ENCODE results near the gene TIAM1. TPM values are rescaled to one million over a fixed set of nuclear protein-coding genes. Genes with fewer than 3 reads are reported as not detected.
A peak's percentile ranks its signal among the peaks of the same experiment; 100 is the strongest.

TIAM1 gene
- total RNA-seq, 1 experiment from 2014 or later: 18.8 TPM

DNA sequence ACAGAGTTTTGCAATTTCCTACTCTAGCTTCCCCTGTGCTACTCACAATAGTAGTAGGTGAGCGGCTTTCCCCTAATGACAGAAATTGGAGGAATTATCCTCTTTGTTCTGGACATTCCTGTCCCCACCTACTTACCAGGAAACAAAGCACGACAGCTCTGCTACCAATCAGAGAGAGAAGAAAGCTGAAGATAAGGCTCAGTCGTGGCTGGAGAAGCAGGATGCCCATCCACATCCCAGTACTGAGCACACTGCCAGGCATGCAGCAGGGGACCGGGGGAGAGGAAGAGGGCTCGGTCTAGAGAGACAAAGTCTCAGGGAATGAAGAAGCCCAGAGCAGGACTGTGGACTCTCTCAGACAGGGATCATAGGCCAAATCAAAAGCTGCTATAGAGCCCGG is 171.7 kb downstream of the TIAM1 start:
- Histone ChIP-seq H3K36me3 (replicated peaks; ENCODE audit: control insufficient read depth, insufficient read depth, low read length) (no peaks in the 10 kb centered on the region), H3K27me3 (ENCODE audit: control insufficient read depth, insufficient read depth, low read length) (no peaks in the 10 kb centered on the region), H3K4me3 (ENCODE audit: insufficient read depth, low read depth, low read length) (no peak overlapping the region)
- DNase-seq: no peak

- DNase-seq: no peak
- H3K27me3 ChIP-seq (ENCODE audit: control insufficient read depth, insufficient read depth, low read length): no peaks in the 10 kb centered on the region
- H3K4me3 ChIP-seq (ENCODE audit: insufficient read depth, low read depth, low read length): no peak overlapping the region
- H3K36me3 ChIP-seq (replicated peaks; ENCODE audit: control insufficient read depth, insufficient read depth, low read length): no peaks in the 10 kb centered on the region
Measured at GRCh38 chr21:31164713-31165694, 179.1 kb downstream of the TIAM1 start.

DNA sequence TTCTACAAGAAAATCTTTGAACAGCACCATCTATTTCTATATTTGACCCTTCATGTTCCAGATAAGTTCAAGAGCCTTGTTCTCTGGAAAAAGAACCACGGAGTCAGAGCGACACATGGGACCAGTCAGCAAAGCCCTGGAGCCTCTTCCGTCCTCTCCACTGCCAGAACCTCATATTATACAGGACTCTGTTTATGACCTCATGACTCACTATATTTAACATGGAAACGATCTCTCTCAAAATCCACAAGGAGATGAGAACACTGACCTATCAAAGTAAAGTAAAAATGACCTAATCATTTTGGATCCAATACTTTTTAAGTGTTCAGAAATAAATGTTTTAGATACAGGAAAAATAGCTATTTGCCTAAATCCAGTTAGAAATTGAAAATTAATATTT is 181.2 kb downstream of the TIAM1 start:
- Histone ChIP-seq H3K36me3 (replicated peaks; ENCODE audit: control insufficient read depth, insufficient read depth, low read length) (no peaks in the 10 kb centered on the region), H3K4me3 (ENCODE audit: insufficient read depth, low read depth, low read length) (no peak overlapping the region), H3K27me3 (ENCODE audit: control insufficient read depth, insufficient read depth, low read length) (no peaks in the 10 kb centered on the region)
- no peak for DNase-seq

DNA sequence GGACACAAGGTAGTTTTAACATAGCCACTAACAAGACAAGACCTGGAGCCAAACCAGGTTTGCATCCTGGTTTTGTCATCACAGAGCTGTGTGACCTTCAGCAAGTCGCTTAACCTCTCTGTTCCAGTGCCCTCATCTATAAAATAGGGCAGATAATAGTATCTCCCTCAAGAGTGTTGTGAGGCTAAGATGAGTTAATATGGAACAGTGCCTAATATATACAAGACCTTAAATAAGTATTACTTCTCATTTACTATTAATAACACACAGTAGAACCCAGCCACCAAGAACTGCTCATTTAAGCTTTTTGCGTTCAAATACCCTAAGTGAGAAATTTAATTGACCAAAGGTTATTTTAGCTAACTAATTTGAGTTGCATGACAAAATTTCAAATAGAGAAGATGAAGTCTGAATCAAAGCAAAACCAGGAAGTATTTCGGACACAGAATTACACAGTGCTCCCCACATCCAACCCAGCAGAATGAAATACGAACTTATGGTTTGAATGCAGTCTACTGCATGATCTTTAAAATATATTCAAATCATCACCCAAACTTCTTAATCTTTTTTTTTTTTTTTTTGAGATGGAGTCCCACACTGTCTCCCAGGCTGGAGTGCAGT is 181.9 kb downstream of the TIAM1 start:
- Histone ChIP-seq H3K36me3 (replicated peaks; ENCODE audit: control insufficient read depth, insufficient read depth, low read length) (no peaks in the 10 kb centered on the region), H3K27me3 (ENCODE audit: control insufficient read depth, insufficient read depth, low read length) (no peaks in the 10 kb centered on the region), H3K4me3 (ENCODE audit: insufficient read depth, low read depth, low read length) (no peak overlapping the region)
- no peak for DNase-seq

DNA sequence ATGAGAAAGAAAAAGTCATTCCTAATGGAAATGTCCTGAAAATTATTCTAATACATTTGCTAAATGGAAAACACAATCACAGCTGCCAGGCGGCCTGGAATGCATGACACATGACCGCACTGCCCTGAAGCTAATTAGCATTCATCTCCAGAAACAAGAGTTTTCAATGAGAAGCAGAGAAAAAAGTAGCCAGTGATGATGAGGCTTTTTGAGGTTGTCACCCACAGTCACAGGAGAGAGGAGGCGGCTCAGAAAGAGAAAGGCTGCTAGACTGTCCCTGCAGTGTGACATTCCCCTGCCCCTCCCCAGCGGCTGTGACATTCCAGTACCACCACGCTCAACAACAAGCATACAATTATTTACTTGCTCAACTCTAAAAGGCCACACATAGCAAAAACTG is 182.9 kb downstream of the TIAM1 start:
- H3K36me3 ChIP-seq (replicated peaks; ENCODE audit: control insufficient read depth, insufficient read depth, low read length): no peaks in the 10 kb centered on the region
- no peak overlapping the region for H3K4me3 ChIP-seq (ENCODE audit: insufficient read depth, low read depth, low read length)
- H3K27me3 ChIP-seq (ENCODE audit: control insufficient read depth, insufficient read depth, low read length): no peaks in the 10 kb centered on the region
- peak; percentile 44 for DNase-seq

- Histone ChIP-seq H3K27me3 (ENCODE audit: control insufficient read depth, insufficient read depth, low read length) (no peaks in the 10 kb centered on the region), H3K4me3 (ENCODE audit: insufficient read depth, low read depth, low read length) (no peak overlapping the region), H3K36me3 (replicated peaks; ENCODE audit: control insufficient read depth, insufficient read depth, low read length) (no peaks in the 10 kb centered on the region)
- no peak for DNase-seq
Measured at GRCh38 chr21:31159808-31160207, 184.3 kb downstream of the TIAM1 start.

- H3K27me3 ChIP-seq (ENCODE audit: control insufficient read depth, insufficient read depth, low read length): no peaks in the 10 kb centered on the region
- no peak overlapping the region for H3K4me3 ChIP-seq (ENCODE audit: insufficient read depth, low read depth, low read length)
- no peak for DNase-seq
- H3K36me3 ChIP-seq (replicated peaks; ENCODE audit: control insufficient read depth, insufficient read depth, low read length): no peaks in the 10 kb centered on the region
Measured at GRCh38 chr21:31158789-31159581, 185.1 kb downstream of the TIAM1 start.

DNA sequence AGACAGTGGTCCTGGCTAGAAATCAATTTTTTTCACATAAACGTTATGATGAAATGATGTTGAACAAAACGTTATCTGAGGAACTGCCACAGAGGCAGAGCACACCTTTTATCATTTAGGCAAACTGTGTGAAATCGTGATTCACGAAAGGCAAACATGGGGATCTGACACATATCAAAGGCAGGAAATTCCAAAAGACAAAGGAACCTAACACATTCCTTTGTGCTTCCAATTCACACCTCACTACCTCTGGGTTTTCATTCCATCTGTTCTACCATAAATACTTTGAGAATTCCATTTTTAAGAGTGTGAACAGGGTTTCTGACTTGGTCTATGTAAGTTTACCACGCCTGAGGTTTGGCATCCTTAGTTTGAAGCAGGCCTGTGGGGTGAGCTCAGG is 186.3 kb downstream of the TIAM1 start:
- DNase-seq: no peak
- Histone ChIP-seq H3K27me3 (ENCODE audit: control insufficient read depth, insufficient read depth, low read length) (no peaks in the 10 kb centered on the region), H3K36me3 (replicated peaks; ENCODE audit: control insufficient read depth, insufficient read depth, low read length) (no peaks in the 10 kb centered on the region), H3K4me3 (ENCODE audit: insufficient read depth, low read depth, low read length) (no peak overlapping the region)

DNA sequence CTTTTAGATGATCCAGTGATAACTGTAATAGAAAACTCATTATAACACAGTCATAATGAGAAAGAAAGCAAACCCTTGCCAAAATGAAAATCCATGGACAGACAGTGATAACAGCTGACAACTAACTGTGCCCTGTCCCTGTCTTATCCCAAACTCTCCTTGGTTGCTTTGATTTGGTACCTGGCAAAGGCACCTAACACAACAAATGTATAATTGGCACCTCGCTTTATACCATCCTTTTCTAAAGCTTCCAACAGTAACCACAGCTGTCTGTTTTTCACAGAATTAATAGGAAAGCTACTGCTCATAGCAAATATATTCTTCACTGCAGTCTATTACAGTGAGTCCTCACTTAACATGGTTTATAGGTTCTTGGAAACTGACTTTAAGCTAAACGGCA is 187.4 kb downstream of the TIAM1 start:
- H3K27me3 ChIP-seq (ENCODE audit: control insufficient read depth, insufficient read depth, low read length): no peaks in the 10 kb centered on the region
- no peak for DNase-seq
- H3K4me3 ChIP-seq (ENCODE audit: insufficient read depth, low read depth, low read length): no peak overlapping the region
- no peaks in the 10 kb centered on the region for H3K36me3 ChIP-seq (replicated peaks; ENCODE audit: control insufficient read depth, insufficient read depth, low read length)

DNA sequence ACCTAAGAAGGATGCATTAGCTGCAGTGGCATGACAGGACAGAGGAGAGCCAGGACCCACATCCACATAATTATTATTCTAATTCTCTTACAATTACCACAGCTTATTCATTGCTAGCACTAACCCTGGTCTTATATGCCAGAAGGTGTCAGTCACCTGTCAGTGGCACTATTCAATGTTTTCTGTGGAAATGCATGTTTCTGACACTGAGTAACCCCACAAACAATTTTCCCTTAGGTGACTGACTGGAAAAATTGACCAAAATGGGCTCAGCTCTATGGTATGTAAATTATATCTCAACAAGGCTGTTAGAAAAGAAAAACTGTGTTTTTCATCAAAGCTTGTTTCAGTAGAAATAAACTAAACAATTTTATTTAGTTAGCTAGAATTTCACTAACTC is 187.9 kb downstream of the TIAM1 start:
- H3K36me3 ChIP-seq (replicated peaks; ENCODE audit: control insufficient read depth, insufficient read depth, low read length): no peaks in the 10 kb centered on the region
- DNase-seq: no peak
- no peaks in the 10 kb centered on the region for H3K27me3 ChIP-seq (ENCODE audit: control insufficient read depth, insufficient read depth, low read length)
- H3K4me3 ChIP-seq (ENCODE audit: insufficient read depth, low read depth, low read length): no peak overlapping the region

GRCh38 chr21:31151156-31152045 is 192.7 kb downstream of the TIAM1 start:
- H3K4me3 ChIP-seq (ENCODE audit: insufficient read depth, low read depth, low read length): no peak overlapping the region
- no peak for DNase-seq
- H3K27me3 ChIP-seq (ENCODE audit: control insufficient read depth, insufficient read depth, low read length): no peaks in the 10 kb centered on the region
- H3K36me3 ChIP-seq (replicated peaks; ENCODE audit: control insufficient read depth, insufficient read depth, low read length): no peaks in the 10 kb centered on the region

DNA sequence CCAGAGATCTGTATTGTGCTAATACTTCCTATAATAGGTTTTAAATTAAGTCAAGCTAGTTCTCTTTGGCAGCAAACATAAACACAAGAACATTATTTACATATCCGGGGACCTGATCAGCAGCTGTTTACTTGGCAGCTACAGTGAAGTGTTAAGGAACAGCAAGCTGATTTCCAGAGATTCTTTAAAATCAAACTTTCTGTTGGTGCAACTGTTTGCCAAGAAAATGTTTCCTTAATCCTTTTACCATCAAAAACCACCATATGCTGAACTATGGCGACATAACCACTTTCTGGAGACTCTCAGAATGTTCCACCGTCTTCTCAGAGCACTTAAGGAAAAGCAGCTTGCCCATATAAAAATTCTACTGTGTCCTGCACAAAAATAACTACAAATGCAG is 198.8 kb downstream of the TIAM1 start:
- H3K4me3 ChIP-seq (ENCODE audit: insufficient read depth, low read depth, low read length): no peak overlapping the region
- no peak for DNase-seq
- H3K27me3 ChIP-seq (ENCODE audit: control insufficient read depth, insufficient read depth, low read length): no peaks in the 10 kb centered on the region
- H3K36me3 ChIP-seq (replicated peaks; ENCODE audit: control insufficient read depth, insufficient read depth, low read length): no peaks in the 10 kb centered on the region; the same call in 1 of the 2 replicates

GRCh38 chr21:31143036-31143435 is 201.0 kb downstream of the TIAM1 start:
- no peaks in the 10 kb centered on the region; the same call in 1 of the 2 replicates for H3K36me3 ChIP-seq (replicated peaks; ENCODE audit: control insufficient read depth, insufficient read depth, low read length)
- DNase-seq: no peak

GRCh38 chr21:31142600-31142999 is 201.5 kb downstream of the TIAM1 start:
- Histone ChIP-seq H3K4me3 (ENCODE audit: insufficient read depth, low read depth, low read length) (no peak overlapping the region), H3K27me3 (ENCODE audit: control insufficient read depth, insufficient read depth, low read length) (no peaks in the 10 kb centered on the region), H3K36me3 (replicated peaks; ENCODE audit: control insufficient read depth, insufficient read depth, low read length) (no peaks in the 10 kb centered on the region; the same call in 1 of the 2 replicates)
- peak; percentile 45 for DNase-seq

More at GRCh38 chr21:31143036-31143435, 201.0 kb downstream of the TIAM1 start:
- no peak overlapping the region for H3K4me3 ChIP-seq (ENCODE audit: insufficient read depth, low read depth, low read length)
- no peaks in the 10 kb centered on the region for H3K27me3 ChIP-seq (ENCODE audit: control insufficient read depth, insufficient read depth, low read length)

Data from H7 (cell line).